Peyer's patch (tissue), 4 donors: ENCODE results near the gene FBXO40. TPM values are rescaled to one million over a fixed set of nuclear protein-coding genes. Genes with fewer than 3 reads are reported as not detected.

ENCODE experiments used
- DNase-seq, 3 donors: peaks; one replicate each; pipeline ENCODE4 v3.0.0-alpha.2; 2017 to 2019
- H3K27ac ChIP-seq, 4 donors: fragments of 200-600 bp; sonication (generic); one replicate each; pipeline ENCODE4 v1.5.1; 2016 to 2019
- H3K27me3 ChIP-seq, 2 donors: fragments of 200-600 bp; sonication (generic); one replicate each; pipeline ENCODE4 v1.5.1; 2019
- H3K36me3 ChIP-seq, 3 donors: fragments of 200-600 bp; sonication (generic); one replicate each; pipeline ENCODE4 v1.5.1; 2016 to 2019
- H3K4me1 ChIP-seq, 4 donors: fragments of 200-600 bp; sonication (generic); one replicate each; pipeline ENCODE4 v1.5.1; 2016 to 2019
- H3K4me3 ChIP-seq, 4 donors: fragments of 200-600 bp; sonication (generic); 1 replicate in 3 of 4; 2 replicates in 1 of 4; pipeline ENCODE4 v1.5.1; 2016 to 2019; ENCODE audit warnings: mild to moderate bottlenecking in 1 of 4
- H3K9me3 ChIP-seq, 4 donors: fragments of 200-600 bp; sonication (generic); one replicate each; pipeline ENCODE4 v1.5.1; 2016 to 2019; ENCODE audit warnings: mild to moderate bottlenecking in 1 of 4
- POLR2A ChIP-seq, 2 donors: fragments of 450-650 bp; IDR thresholded peaks; one replicate each; pipeline ENCODE4 v1.5.1; 2017; ENCODE audit warnings: antibody characterized with exemption in 2 of 2, mild to moderate bottlenecking in 2 of 2, moderate library complexity in 2 of 2
- total RNA-seq, 4 donors: library from RNA; depleted of rRNA; stranded (reverse); fragments of >200 nt; gene quantifications; one replicate each; pipeline ENCODE4 v1.1.0, GENCODE V29; 2016
- TF ChIP-seq, protein P1 (sequence below), 6 experiments: fragments of 450-650 bp in 4 of 6; fragments of 200-600 bp in 2 of 6; sonication (generic) in 1 of 6; IDR thresholded peaks; one replicate each; pipeline ENCODE4 v1.5.1; 2017 to 2019; ENCODE audit warnings: antibody characterized with exemption in 6 of 6, mild to moderate bottlenecking in 3 of 6, moderate library complexity in 1 of 6

The FBXO40 gene, protein sequence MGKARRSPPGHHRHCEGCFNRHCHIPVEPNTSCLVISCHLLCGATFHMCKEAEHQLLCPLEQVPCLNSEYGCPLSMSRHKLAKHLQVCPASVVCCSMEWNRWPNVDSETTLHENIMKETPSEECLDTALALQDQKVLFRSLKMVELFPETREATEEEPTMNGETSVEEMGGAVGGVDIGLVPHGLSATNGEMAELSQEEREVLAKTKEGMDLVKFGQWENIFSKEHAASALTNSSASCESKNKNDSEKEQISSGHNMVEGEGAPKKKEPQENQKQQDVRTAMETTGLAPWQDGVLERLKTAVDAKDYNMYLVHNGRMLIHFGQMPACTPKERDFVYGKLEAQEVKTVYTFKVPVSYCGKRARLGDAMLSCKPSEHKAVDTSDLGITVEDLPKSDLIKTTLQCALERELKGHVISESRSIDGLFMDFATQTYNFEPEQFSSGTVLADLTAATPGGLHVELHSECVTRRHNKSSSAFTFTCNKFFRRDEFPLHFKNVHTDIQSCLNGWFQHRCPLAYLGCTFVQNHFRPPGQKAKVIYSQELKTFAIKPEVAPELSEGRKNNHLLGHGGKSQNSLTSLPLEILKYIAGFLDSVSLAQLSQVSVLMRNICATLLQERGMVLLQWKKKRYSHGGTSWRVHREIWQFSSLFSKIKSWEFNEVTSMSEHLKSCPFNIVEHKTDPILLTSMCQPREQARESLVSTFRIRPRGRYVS
- not detected for total RNA-seq

DNA sequence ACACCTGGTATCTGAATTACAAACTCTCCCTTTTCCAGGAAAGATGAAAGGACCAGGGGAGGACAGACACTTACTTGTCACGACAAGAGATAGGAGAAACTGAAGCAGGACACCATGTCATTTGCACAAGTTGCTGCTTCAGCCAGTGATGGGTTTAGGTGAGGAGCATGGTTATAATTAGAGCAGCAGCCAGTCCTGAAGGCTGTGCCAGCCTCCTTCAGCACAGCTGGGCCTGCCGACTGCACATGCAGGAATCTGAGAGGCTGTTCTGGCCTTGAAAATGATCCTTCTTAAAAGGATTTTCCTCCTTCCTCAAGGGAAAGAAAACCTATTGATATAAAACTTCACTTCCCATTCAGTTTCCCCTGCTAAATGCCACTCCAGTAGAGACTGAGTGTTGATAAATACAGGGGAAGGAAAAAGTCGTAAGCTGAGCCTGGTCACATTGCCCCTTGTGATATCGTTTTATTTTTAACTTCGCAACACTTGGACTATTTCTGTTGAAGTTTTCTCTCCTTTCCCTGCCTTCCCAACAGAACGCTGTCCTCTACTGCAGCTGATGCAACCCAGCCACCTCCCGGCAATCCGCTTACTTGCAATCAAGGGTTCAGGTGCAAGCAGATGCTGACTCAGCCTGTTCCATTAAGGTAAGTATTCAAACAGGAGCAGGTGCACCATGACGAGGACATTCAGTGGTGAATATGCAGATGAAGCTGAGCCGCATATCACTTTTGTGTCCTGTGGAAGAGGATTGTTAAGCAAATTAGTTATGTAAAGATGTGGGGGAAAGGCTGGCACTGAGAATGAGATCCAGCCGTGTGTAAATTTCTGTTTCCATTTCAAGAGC is at the start of gene FBXO40:
Gene FBXO40, plus strand, starts transcription at position 524 of the 847 bp plus-strand sequence. CDS start 27,197 bp downstream, outside the sequence.
- Histone ChIP-seq H3K27ac (no peak within 1 kb of the TSS), H3K36me3 (no peaks in the 10 kb centered on the region), H3K9me3 (no peaks in the 10 kb centered on the region), H3K4me1 (no peaks in the 10 kb centered on the region), H3K27me3 (no peaks in the 10 kb centered on the region), H3K4me3 (no peak within 1 kb of the TSS)
- TF ChIP-seq, protein P1, sequence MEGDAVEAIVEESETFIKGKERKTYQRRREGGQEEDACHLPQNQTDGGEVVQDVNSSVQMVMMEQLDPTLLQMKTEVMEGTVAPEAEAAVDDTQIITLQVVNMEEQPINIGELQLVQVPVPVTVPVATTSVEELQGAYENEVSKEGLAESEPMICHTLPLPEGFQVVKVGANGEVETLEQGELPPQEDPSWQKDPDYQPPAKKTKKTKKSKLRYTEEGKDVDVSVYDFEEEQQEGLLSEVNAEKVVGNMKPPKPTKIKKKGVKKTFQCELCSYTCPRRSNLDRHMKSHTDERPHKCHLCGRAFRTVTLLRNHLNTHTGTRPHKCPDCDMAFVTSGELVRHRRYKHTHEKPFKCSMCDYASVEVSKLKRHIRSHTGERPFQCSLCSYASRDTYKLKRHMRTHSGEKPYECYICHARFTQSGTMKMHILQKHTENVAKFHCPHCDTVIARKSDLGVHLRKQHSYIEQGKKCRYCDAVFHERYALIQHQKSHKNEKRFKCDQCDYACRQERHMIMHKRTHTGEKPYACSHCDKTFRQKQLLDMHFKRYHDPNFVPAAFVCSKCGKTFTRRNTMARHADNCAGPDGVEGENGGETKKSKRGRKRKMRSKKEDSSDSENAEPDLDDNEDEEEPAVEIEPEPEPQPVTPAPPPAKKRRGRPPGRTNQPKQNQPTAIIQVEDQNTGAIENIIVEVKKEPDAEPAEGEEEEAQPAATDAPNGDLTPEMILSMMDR (IDR thresholded peaks at IDR 0.05): no peak
- no peak for TF ChIP-seq POLR2A (IDR thresholded peaks at IDR 0.05)
- peak in 2 of 3 donors; percentile 22 to 49 for DNase-seq

DNA sequence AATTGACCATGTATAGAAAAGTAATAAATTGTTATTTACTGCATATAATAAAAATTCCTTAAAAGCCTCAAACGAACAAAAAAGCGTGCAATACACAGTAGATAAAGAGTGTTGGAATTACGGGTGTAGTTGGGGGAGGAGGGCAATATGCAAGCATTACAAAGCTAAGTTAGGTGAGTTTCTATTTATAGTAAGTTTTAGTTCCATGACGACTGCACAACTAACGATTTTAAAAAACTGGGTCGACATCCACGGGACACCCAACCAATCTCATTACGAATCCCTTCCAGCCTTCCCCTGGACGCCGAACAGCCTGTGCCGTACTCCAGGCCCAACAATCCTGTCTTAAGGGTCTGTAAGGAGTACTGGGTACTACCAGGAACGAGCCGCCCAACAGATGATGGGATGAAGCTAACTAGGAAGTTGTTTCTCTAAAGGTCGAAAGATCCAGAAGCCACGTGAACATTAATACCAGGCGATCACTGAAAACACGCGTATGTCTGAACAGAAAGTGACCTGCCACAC is 48.1 kb upstream of the FBXO40 start:
- Histone ChIP-seq H3K36me3 (no peaks in the 10 kb centered on the region), H3K27me3 (no peaks in the 10 kb centered on the region), H3K9me3 (no peaks in the 10 kb centered on the region), H3K4me3 (peak overlapping the region; percentile 51 to 84 (median 63)), H3K27ac (no peak overlapping the region), H3K4me1 (peaks cover 0 to 9% (median 6%) of the 10 kb centered on the region in 4 donors)
- no peak for TF ChIP-seq POLR2A (IDR thresholded peaks at IDR 0.05)
- TF ChIP-seq, protein P1 (IDR thresholded peaks at IDR 0.05): no peak
- no peak for DNase-seq

DNA sequence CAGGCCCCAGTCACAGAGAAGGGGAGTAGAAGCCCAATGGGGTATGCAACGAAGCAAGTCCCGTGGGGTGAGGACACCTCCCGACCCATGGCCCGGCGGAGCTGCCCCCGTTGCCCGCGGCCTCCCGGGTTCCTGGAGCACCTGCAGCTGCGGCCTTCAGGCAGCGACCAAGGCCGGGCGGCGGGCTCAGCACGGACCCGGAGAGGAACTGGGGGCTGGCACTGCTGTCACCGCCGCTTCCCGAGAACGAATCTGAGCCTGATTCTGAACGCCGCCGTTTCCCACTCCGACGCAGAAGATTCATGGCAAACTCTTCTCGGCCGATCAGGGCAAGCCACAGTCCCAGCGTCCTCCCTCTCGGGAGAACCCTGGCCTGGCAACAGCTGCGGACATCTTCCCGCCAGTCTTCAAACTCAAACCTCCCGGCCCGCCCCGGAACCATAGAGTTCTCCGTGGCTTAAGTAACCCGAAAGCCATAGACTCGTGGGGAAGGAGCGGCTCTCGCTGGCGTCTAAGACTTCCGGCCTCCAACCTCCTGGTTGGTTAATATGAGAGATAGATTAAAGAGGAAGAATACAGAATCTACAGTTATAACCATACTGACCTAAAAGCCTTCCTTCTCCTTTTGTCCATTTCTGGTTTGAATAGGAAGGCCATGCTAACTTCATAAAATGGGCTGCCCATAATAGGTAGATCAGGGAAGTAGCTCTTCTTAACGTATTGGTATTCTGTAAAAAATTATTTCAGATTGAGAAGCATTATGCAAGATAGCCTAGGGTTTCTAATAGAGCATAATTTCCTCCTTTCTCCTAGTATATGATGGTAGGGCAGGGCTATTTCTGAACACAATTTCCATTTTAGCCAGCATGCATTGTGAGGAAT is 47.4 kb upstream of the FBXO40 start, which contains the start of gene POLQ:
Gene POLQ, minus strand, starts transcription at position 415 of the 882 bp plus-strand sequence. Its CDS starts 111 bp downstream, at position 304.
- TF ChIP-seq POLR2A (IDR thresholded peaks at IDR 0.05): peak in 1 of 2 donors; percentile 11
- TF ChIP-seq, protein P1 (IDR thresholded peaks at IDR 0.05): peak in 1 of 6 experiments; percentile 4
- H3K9me3 ChIP-seq: no peaks in the 10 kb centered on the region
- peak within 1 kb of the TSS; percentile 68 to 80 (median 75) for H3K27ac ChIP-seq
- H3K36me3 ChIP-seq: no peaks in the 10 kb centered on the region
- H3K4me1 ChIP-seq: peaks cover 0 to 9% (median 6%) of the 10 kb centered on the region in 4 donors
- no peaks in the 10 kb centered on the region for H3K27me3 ChIP-seq
- DNase-seq: peak; percentile 88 to 96 (median 91)
- H3K4me3 ChIP-seq: peak within 1 kb of the TSS; percentile 51 to 84 (median 63)

DNA sequence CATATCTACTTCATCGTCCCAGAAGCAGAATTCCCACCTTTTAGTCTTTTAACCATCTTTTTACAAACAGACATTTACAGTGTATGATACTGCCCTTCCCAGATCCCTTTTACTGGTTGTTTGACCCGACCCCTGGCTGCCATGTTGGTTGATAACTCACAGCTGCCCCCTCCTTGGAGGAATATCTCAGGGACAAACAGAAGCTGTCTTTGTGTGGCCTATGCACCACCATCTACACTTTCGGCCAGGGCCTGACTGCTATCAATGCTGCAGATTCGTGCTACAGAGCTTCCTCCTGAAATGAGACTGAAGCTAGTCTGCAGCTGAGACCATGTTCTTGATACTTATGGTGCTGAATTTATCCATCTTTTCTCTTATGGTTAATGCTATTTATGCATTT is 40.8 kb upstream of the FBXO40 start:
- TF ChIP-seq POLR2A (IDR thresholded peaks at IDR 0.05): no peak
- TF ChIP-seq, protein P1 (IDR thresholded peaks at IDR 0.05): no peak
- Histone ChIP-seq H3K27me3 (no peaks in the 10 kb centered on the region), H3K9me3 (no peaks in the 10 kb centered on the region), H3K4me1 (no peaks in the 10 kb centered on the region), H3K27ac (no peak overlapping the region), H3K36me3 (no peaks in the 10 kb centered on the region), H3K4me3 (no peak overlapping the region)
- no peak for DNase-seq
